ENCODE measurements around the gene LCP2. TPM values are rescaled to one million over a fixed set of nuclear protein-coding genes. Genes with fewer than 3 reads are reported as not detected.

The LCP2 gene
- total RNA-seq, 2 donors from 2014 or later: 3.9 to 6.5 TPM

DNA sequence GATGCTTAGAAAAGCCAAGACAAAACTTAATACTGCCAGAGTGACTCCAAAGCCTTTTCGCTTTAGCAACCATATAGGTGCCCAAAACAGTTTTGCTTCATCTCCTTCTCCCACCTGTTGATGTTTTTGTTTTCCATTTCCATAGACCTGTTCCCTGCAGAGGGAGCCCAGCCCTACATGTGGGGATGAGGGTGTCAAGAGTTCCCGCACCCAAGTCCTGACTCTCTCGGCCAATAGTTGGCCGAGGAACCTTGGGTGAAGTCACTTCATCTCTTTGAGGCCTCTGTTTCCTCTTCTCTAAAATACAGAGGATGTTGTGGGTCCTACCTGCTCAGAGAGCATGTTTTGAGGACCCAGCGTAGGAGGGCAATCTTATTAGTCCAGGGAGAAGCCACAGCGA, 38.5 kb upstream of the LCP2 start:
- H3K36me3 ChIP-seq: no peaks in the 10 kb centered on the region
- DNase-seq (ENCODE audit: low spot score): no peak
- H3K9me3 ChIP-seq: no peaks in the 10 kb centered on the region
- no peak for TF ChIP-seq CTCF (IDR thresholded peaks at IDR 0.05)
- H3K27me3 ChIP-seq: no peaks in the 10 kb centered on the region
- peaks cover 0 to 7% of the 10 kb centered on the region in 2 donors for H3K4me1 ChIP-seq
- no peak overlapping the region for H3K4me3 ChIP-seq
- no peak overlapping the region for H3K27ac ChIP-seq

GRCh38 chr5:170334626-170335025, 37.0 kb upstream of the LCP2 start:
- no peak for DNase-seq (ENCODE audit: low spot score)
- H3K4me3 ChIP-seq: no peak overlapping the region
- no peaks in the 10 kb centered on the region for H3K9me3 ChIP-seq
- no peaks in the 10 kb centered on the region for H3K36me3 ChIP-seq
- no peak for TF ChIP-seq CTCF (IDR thresholded peaks at IDR 0.05)
- peaks cover 0 to 14% of the 10 kb centered on the region in 2 donors for H3K4me1 ChIP-seq
- H3K27ac ChIP-seq: no peak overlapping the region
- H3K27me3 ChIP-seq: no peaks in the 10 kb centered on the region

- no peaks in the 10 kb centered on the region for H3K27me3 ChIP-seq
- H3K36me3 ChIP-seq: no peaks in the 10 kb centered on the region
- no peak for DNase-seq (ENCODE audit: low spot score)
- no peaks in the 10 kb centered on the region for H3K9me3 ChIP-seq
- no peak overlapping the region for H3K4me3 ChIP-seq
- TF ChIP-seq CTCF (IDR thresholded peaks at IDR 0.05): no peak
- H3K4me1 ChIP-seq: peaks cover 0 to 14% of the 10 kb centered on the region in 2 donors
- no peak overlapping the region for H3K27ac ChIP-seq
These were observed 35.8 kb upstream of the LCP2 start for GRCh38 chr5:170333161-170333910.

GRCh38 chr5:170332058-170332457, 34.5 kb upstream of the LCP2 start:
- H3K9me3 ChIP-seq: no peaks in the 10 kb centered on the region
- H3K36me3 ChIP-seq: no peaks in the 10 kb centered on the region
- H3K27me3 ChIP-seq: no peaks in the 10 kb centered on the region
- H3K4me3 ChIP-seq: no peak overlapping the region
- no peak for TF ChIP-seq CTCF (IDR thresholded peaks at IDR 0.05)
- peaks cover 0 to 14% of the 10 kb centered on the region in 2 donors for H3K4me1 ChIP-seq
- peak overlapping the region; percentile 70 to 77 for H3K27ac ChIP-seq
- no peak for DNase-seq (ENCODE audit: low spot score)

GRCh38 chr5:170330568-170331054, 33.0 kb upstream of the LCP2 start:
- H3K27me3 ChIP-seq: no peaks in the 10 kb centered on the region
- DNase-seq (ENCODE audit: low spot score): no peak
- no peak overlapping the region for H3K4me3 ChIP-seq
- no peaks in the 10 kb centered on the region for H3K36me3 ChIP-seq
- H3K27ac ChIP-seq: peak overlapping the region; percentile 39 to 68
- TF ChIP-seq CTCF (IDR thresholded peaks at IDR 0.05): no peak
- no peaks in the 10 kb centered on the region for H3K9me3 ChIP-seq
- H3K4me1 ChIP-seq: peaks cover 0 to 14% of the 10 kb centered on the region in 2 donors
